ENCODE measurements around the gene MEGF11.

MEGF11 gene

GRCh38 chr15:65929573-65929972 lies 324.0 kb downstream of the MEGF11 start:
- DNase-seq = no peak

- no peak for DNase-seq
These were observed 326.0 kb downstream of the MEGF11 start for GRCh38 chr15:65927545-65927944.

- no peak for DNase-seq
These were observed 326.7 kb downstream of the MEGF11 start for GRCh38 chr15:65926899-65927298.

- no peak for DNase-seq
These were observed 327.1 kb downstream of the MEGF11 start for GRCh38 chr15:65926459-65926858.

- DNase-seq = no peak
These were observed 328.2 kb downstream of the MEGF11 start for GRCh38 chr15:65925338-65925737.

- no peak for DNase-seq
These were observed 329.5 kb downstream of the MEGF11 start for GRCh38 chr15:65924004-65924403.

GRCh38 chr15:65923264-65923663 lies 330.3 kb downstream of the MEGF11 start:
- no peak for DNase-seq

GRCh38 chr15:65922621-65923020 lies 330.9 kb downstream of the MEGF11 start:
- no peak for DNase-seq

GRCh38 chr15:65921780-65922179 lies 331.8 kb downstream of the MEGF11 start:
- no peak for DNase-seq

- DNase-seq = no peak
These were observed 332.7 kb downstream of the MEGF11 start for GRCh38 chr15:65920825-65921309.

- no peak for DNase-seq
These were observed 333.4 kb downstream of the MEGF11 start for GRCh38 chr15:65920121-65920520.

GRCh38 chr15:65919353-65919752 lies 334.2 kb downstream of the MEGF11 start:
- DNase-seq = no peak

- no peak for DNase-seq
These were observed 334.6 kb downstream of the MEGF11 start for GRCh38 chr15:65918945-65919344.

- DNase-seq = no peak
These were observed 335.1 kb downstream of the MEGF11 start for GRCh38 chr15:65918357-65918920.

GRCh38 chr15:65917936-65918335 lies 335.6 kb downstream of the MEGF11 start:
- no peak for DNase-seq

- DNase-seq = no peak
These were observed 336.2 kb downstream of the MEGF11 start for GRCh38 chr15:65917407-65917756.

GRCh38 chr15:65916664-65917406 lies 336.7 kb downstream of the MEGF11 start:
- DNase-seq = no peak

- no peak for DNase-seq
These were observed 337.4 kb downstream of the MEGF11 start for GRCh38 chr15:65916041-65916663.

- DNase-seq = no peak
These were observed 338.3 kb downstream of the MEGF11 start for GRCh38 chr15:65914981-65915925.

GRCh38 chr15:65914386-65914785 lies 339.2 kb downstream of the MEGF11 start:
- no peak for DNase-seq

GRCh38 chr15:65913631-65914199 lies 339.8 kb downstream of the MEGF11 start:
- no peak for DNase-seq

- no peak for DNase-seq
These were observed 341.3 kb downstream of the MEGF11 start for GRCh38 chr15:65912235-65912634.

- DNase-seq = no peak
These were observed 343.2 kb downstream of the MEGF11 start for GRCh38 chr15:65910341-65910740.

Measured in cortex of kidney (tissue), 1 donor.